H1 (cell line): ENCODE results near the gene KLHL29. TPM values are rescaled to one million over a fixed set of nuclear protein-coding genes. Genes with fewer than 3 reads are reported as not detected.

Experiments
- CTCF ChIA-PET: fragments of 300-600 bp; sonication (Branson Sonifier 250); formaldehyde crosslinking; loops from one replicate; lab custom pipeline; 2021; ENCODE audit not compliant: partially characterized antibody; lab: Charles Lee
- POLR2A ChIA-PET: fragments of 300-600 bp; sonication (Branson Sonifier 250); formaldehyde crosslinking; loops from one replicate; lab custom pipeline; 2021; ENCODE audit warnings: inconsistent platforms; ENCODE audit not compliant: partially characterized antibody; lab: Charles Lee
- DNase-seq, 2 experiments: peaks; one replicate each; pipeline versions ENCODE4 v3.0.0 to v3.0.0-alpha.2; 2010 to 2022; ENCODE audit warnings: low spot score in 2 of 2, low read depth in 1 of 2, mixed read lengths in 1 of 2
- FAIRE-seq: peaks from 2 replicates; lab custom pipeline; 2011; peaks lifted over from hg19 to GRCh38; lab: Jason Lieb, UNC
- H2AFZ ChIP-seq: 2 replicates; pipeline ENCODE4 v1.8.1; 2012; ENCODE audit warnings: low read length, inconsistent platforms
- H2AK5ac ChIP-seq: 2 replicates; pipeline ENCODE4 v1.6.1; 2013; ENCODE audit warnings: low read depth, low read length
- H2BK120ac ChIP-seq: replicated peaks from 2 replicates; pipeline ENCODE3; 2013; ENCODE audit warnings: low read depth, low read length, inconsistent platforms
- H2BK12ac ChIP-seq: 2 replicates; pipeline ENCODE4 v1.6.1; 2013; ENCODE audit warnings: low read depth, low read length
- H2BK15ac ChIP-seq: 2 replicates; pipeline ENCODE4 v1.6.1; 2013; ENCODE audit warnings: low read length
- H2BK20ac ChIP-seq: 2 replicates; pipeline ENCODE4 v1.6.1; 2013; ENCODE audit warnings: low read length
- H2BK5ac ChIP-seq: 2 replicates; pipeline ENCODE4 v1.6.1; 2013; ENCODE audit warnings: low read depth, low read length
- H3K14ac ChIP-seq: 2 replicates; pipeline ENCODE4 v1.6.1; 2013; ENCODE audit warnings: inconsistent platforms; ENCODE audit not compliant: insufficient read length
- H3K18ac ChIP-seq: 2 replicates; pipeline ENCODE4 v1.6.1; 2013; ENCODE audit warnings: low read length; ENCODE audit errors: extremely low read depth
- H3K23ac ChIP-seq: 2 replicates; pipeline ENCODE4 v1.6.1; 2013; ENCODE audit warnings: inconsistent platforms; ENCODE audit not compliant: insufficient read length
- H3K23me2 ChIP-seq: 2 replicates; pipeline ENCODE4 v1.6.1; 2013; ENCODE audit warnings: low read depth, low read length
- H3K27ac ChIP-seq: 2 replicates; pipeline ENCODE4 v1.6.1; 2011; ENCODE audit warnings: low read depth, low read length, inconsistent platforms
- H3K27me3 ChIP-seq, 4 experiments: replicated peaks in 1 of 4; 1 replicate in 1 of 4; 2 replicates in 3 of 4; pipeline versions ENCODE4 v1.6.1 to v1.8.1; 2011 to 2013; ENCODE audit warnings: low read length in 3 of 4, mild to moderate bottlenecking in 3 of 4, inconsistent platforms in 2 of 4, mixed read lengths in 2 of 4, moderate library complexity in 1 of 4; ENCODE audit not compliant: control insufficient read depth in 3 of 4, insufficient read depth in 3 of 4; ENCODE audit errors: extremely low read depth in 1 of 4
- H3K36me3 ChIP-seq, 4 experiments: 2 replicates each; pipeline versions ENCODE4 v1.6.1 to v1.8.1; 2011 to 2013; ENCODE audit warnings: mild to moderate bottlenecking in 4 of 4, low read length in 3 of 4, moderate library complexity in 2 of 4, control low read depth in 1 of 4, inconsistent platforms in 1 of 4; ENCODE audit not compliant: insufficient read depth in 4 of 4, control insufficient read depth in 2 of 4
- H3K4ac ChIP-seq: replicated peaks from 2 replicates; pipeline ENCODE3; 2013; ENCODE audit warnings: low read length, low read depth, mixed read lengths, inconsistent platforms; ENCODE audit not compliant: insufficient read length
- H3K4me1 ChIP-seq, 4 experiments: replicated peaks in 1 of 4; 1 replicate in 1 of 4; 2 replicates in 3 of 4; pipeline versions ENCODE4 v1.6.1 to v1.8.1; 2011 to 2013; ENCODE audit warnings: low read length in 3 of 4, inconsistent platforms in 2 of 4, mixed read lengths in 1 of 4; ENCODE audit not compliant: insufficient read depth in 4 of 4, control insufficient read depth in 3 of 4
- H3K4me2 ChIP-seq, 2 experiments: 2 replicates each; pipeline versions ENCODE4 v1.6.1 to v1.8.1; 2011 to 2013; ENCODE audit warnings: low read depth in 2 of 2, low read length in 2 of 2, control low read depth in 1 of 2, inconsistent platforms in 1 of 2, mild to moderate bottlenecking in 1 of 2; ENCODE audit not compliant: insufficient read depth in 1 of 2
- H3K4me3 ChIP-seq, 4 experiments: fragments of 200-600, 300-600 bp in 1 of 4; sonication (generic), shearing (Covaris generic), sonication (Bioruptor Twin) in 1 of 4; 2 replicates each; pipeline versions ENCODE4 v1.5.1 to v1.8.1; 2011 to 2016; ENCODE audit warnings: low read length in 4 of 4, low read depth in 3 of 4, control low read depth in 2 of 4, inconsistent platforms in 2 of 4, mild to moderate bottlenecking in 2 of 4, mixed read lengths in 1 of 4, moderate library complexity in 1 of 4; ENCODE audit not compliant: insufficient read depth in 2 of 4; ENCODE audit errors: extremely low read depth in 1 of 4
- H3K56ac ChIP-seq: replicated peaks from 2 replicates; pipeline ENCODE3; 2013; ENCODE audit warnings: low read depth, mild to moderate bottlenecking, mixed read lengths, low read length, inconsistent platforms; ENCODE audit not compliant: insufficient read length
- H3K79me1 ChIP-seq: 2 replicates; pipeline ENCODE4 v1.6.1; 2013; ENCODE audit warnings: low read depth, low read length, control low read depth
- H3K79me2 ChIP-seq, 2 experiments: 2 replicates each; pipeline versions ENCODE4 v1.6.1 to v1.8.1; 2012 to 2013; ENCODE audit warnings: low read length in 2 of 2, mild to moderate bottlenecking in 2 of 2, inconsistent platforms in 1 of 2; ENCODE audit not compliant: insufficient read depth in 2 of 2, control insufficient read depth in 1 of 2
- H3K9ac ChIP-seq, 4 experiments: replicated peaks in 1 of 4; 1 replicate in 1 of 4; 2 replicates in 3 of 4; pipeline versions ENCODE4 v1.6.1 to v1.8.1; 2011 to 2013; ENCODE audit warnings: low read depth in 3 of 4, low read length in 3 of 4, control low read depth in 2 of 4, mild to moderate bottlenecking in 2 of 4, moderate library complexity in 2 of 4, inconsistent platforms in 1 of 4; ENCODE audit errors: extremely low read depth in 1 of 4
- H3K9me3 ChIP-seq, 2 experiments: 2 replicates each; pipeline versions ENCODE4 v1.6.1 to v1.8.1; 2012 to 2013; ENCODE audit warnings: mild to moderate bottlenecking in 2 of 2, moderate library complexity in 2 of 2, control low read depth in 1 of 2, inconsistent platforms in 1 of 2, low read depth in 1 of 2, low read length in 1 of 2, mixed read lengths in 1 of 2; ENCODE audit not compliant: insufficient read depth in 2 of 2
- H4K20me1 ChIP-seq, 2 experiments: replicated peaks in 1 of 2; 2 replicates each; pipeline versions ENCODE3 to v1.8.1; 2011 to 2013; ENCODE audit warnings: inconsistent platforms in 2 of 2, low read length in 2 of 2, mild to moderate bottlenecking in 1 of 2; ENCODE audit not compliant: insufficient read depth in 2 of 2, control insufficient read depth in 1 of 2
- H4K5ac ChIP-seq: 2 replicates; pipeline ENCODE4 v1.6.1; 2013; ENCODE audit warnings: low read length, low read depth, mixed read lengths, inconsistent platforms; ENCODE audit not compliant: insufficient read length
- H4K8ac ChIP-seq: 2 replicates; pipeline ENCODE4 v1.8.0; 2013; ENCODE audit warnings: mild to moderate bottlenecking, moderate library complexity, low read length, inconsistent platforms; ENCODE audit not compliant: insufficient read depth; ENCODE audit errors: extremely low read depth
- H4K91ac ChIP-seq: replicated peaks from 2 replicates; pipeline ENCODE3; 2013; ENCODE audit warnings: low read length, mixed read lengths, inconsistent platforms; ENCODE audit not compliant: insufficient read length
- FOSL1 ChIP-seq: IDR thresholded peaks from 2 replicates; pipeline ENCODE4 v1.6.1; 2011; ENCODE audit warnings: mild to moderate bottlenecking, low read depth, low read length, moderate library complexity; ENCODE audit not compliant: insufficient read depth
- SIX5 ChIP-seq: IDR thresholded peaks from 2 replicates; pipeline ENCODE4 v1.6.1; 2011; ENCODE audit warnings: mild to moderate bottlenecking, low read depth, low read length
- WGBS, 2 experiments: shearing (Covaris generic) in 1 of 2; methylation state at CpG; one replicate each; pipeline versions ENCODE4 v1.1.6 to v1.1.7; 2013 to 2015; ENCODE audit warnings: low lambda C conversion rate in 2 of 2, mixed read lengths in 2 of 2, inconsistent platforms in 1 of 2, low coverage in 1 of 2, missing lambda C conversion rate in 1 of 2; ENCODE audit not compliant: insufficient replicate concordance in 2 of 2, insufficient coverage in 1 of 2, insufficient read length in 1 of 2; ENCODE audit errors: extremely low coverage in 1 of 2, missing lambda C conversion rate in 1 of 2; 5-methylcytosine and 5-hydroxymethylcytosine counted together
- polyA plus RNA-seq, 7 experiments: library from polyadenylated mRNA; depleted of rRNA in 3 of 7; stranded (reverse) in 5 of 7; unstranded in 2 of 7; fragments of >200 nt in 5 of 7; fragments of 200-250 nt in 2 of 7; gene quantifications; 1 replicate in 5 of 7; 2 replicates in 1 of 7; 4 replicates in 1 of 7; pipeline versions ENCODE4 v1.2.1 to v1.2.3, GENCODE V29; 2011 to 2013; ENCODE audit warnings: missing spikeins in 2 of 7, mixed read lengths in 2 of 7
- total RNA-seq: library from RNA; stranded (reverse); fragmentation: NEBNext Ultra II Directional; extraction: Animal tissue kit (Norgen Biotek cat#: 25700); gene quantifications from 2 replicates; pipeline ENCODE4 v1.2.1, GENCODE V29; 2021

The KLHL29 gene
- total and polyA plus RNA-seq, 2 of the 8 experiments (the other 6 are each of a cell fraction or from before 2014, with no cell fraction given), result 1.1 to 4.7 TPM

DNA sequence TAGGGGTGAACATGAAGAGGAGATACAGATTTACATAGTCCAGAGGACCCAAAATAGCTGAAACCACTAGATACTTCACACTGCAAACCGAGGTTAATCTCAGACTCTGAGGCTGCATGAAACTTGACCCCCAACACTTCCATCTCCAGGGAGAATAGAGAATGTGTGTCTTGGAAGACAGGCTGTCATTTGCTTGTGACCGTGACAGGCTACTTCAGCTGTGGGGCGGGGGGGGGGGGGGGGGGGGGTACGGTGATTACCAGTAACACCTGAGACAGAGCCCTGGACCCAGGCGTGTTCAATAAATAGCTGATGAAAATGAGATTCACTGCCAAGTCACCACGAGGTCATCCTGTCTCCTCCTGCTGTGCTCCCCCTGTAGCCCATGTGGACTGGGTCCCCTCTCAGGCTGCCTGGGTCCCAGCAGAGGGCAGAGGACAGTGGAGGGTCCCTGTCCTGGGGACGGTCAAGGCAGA lies 5.7 kb upstream of the KLHL29 start:
- Histone ChIP-seq H2AK5ac (no peak overlapping the region), H3K18ac (no peak overlapping the region), H2BK5ac (no peak overlapping the region), H3K4me1 (no peaks in the 10 kb centered on the region; a peak in 1 of 7 replicates), H2BK20ac (no peak overlapping the region), H2BK120ac (no peak overlapping the region), H3K14ac (no peak overlapping the region), H2BK12ac (no peak overlapping the region), H3K79me1 (no peaks in the 10 kb centered on the region), H3K27me3 (peaks cover 6 to 23% (median 19%) of the 10 kb centered on the region in 4 experiments), H2AFZ (no peak overlapping the region), H2BK15ac (peak overlapping the region; percentile 8; the same call in 1 of the 2 replicates), H3K4me2 (no peak overlapping the region), H4K5ac (no peak overlapping the region), H3K4me3 (no peak overlapping the region), H3K23me2 (no peaks in the 10 kb centered on the region), H4K91ac (no peak overlapping the region), H3K79me2 (no peaks in the 10 kb centered on the region), H3K27ac (no peak overlapping the region), H3K9ac (no peak overlapping the region), H3K9me3 (no peaks in the 10 kb centered on the region), H3K56ac (no peak overlapping the region), H4K8ac (no peak overlapping the region), H3K4ac (no peak overlapping the region), H3K23ac (no peak overlapping the region), H4K20me1 (no peaks in the 10 kb centered on the region), H3K36me3 (no peaks in the 10 kb centered on the region)
- 88% methylated on average over 5 of the region's 7 CpGs; no CpG with 5 or more reads in 1 of the 2 experiments for WGBS, 2 experiments
- ChIA-PET POLR2A (no interaction called here), CTCF (interaction anchor here (0.7 to 1.7 kb wide), 4 partner anchors 17 to 35 kb away, joined by 3 read pairs; no protein-coding TSS in a partner anchor)
- DNase-seq, result no peak
- FAIRE-seq, result no peak
- TF ChIP-seq SIX5 (no peak), FOSL1 (no peak)
